GM21526 (cell line): ENCODE measurements around the gene CERK.

Source experiments
- ATAC-seq: cut with Tn5 transposase; IDR thresholded peaks from one replicate; pipeline ENCODE4 v1.9.1; 2021; ENCODE audit warnings: moderate library complexity; ENCODE audit not compliant: unreplicated experiment, low FRiP score

CERK gene

DNA sequence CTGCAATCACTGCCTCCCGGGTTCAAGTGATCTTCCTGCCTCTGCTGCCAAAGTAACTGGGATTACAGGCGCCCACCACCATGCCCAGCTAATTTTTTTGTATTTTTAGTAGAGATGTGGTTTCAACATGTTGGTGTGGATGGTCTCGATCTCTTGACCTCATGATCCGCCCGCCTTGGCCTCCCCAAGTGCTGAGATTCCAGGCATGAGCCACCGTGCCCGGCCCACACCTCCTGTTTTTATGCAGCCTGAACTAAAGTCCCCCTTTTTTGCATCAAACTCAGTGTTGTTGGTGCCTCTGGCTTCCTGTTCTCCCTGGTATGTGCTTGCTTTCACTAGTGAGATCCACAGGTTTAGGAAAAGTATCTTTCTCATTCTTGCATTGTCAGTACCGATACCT, 28.6 kb upstream of the CERK start:
- ATAC-seq, result no peak

DNA sequence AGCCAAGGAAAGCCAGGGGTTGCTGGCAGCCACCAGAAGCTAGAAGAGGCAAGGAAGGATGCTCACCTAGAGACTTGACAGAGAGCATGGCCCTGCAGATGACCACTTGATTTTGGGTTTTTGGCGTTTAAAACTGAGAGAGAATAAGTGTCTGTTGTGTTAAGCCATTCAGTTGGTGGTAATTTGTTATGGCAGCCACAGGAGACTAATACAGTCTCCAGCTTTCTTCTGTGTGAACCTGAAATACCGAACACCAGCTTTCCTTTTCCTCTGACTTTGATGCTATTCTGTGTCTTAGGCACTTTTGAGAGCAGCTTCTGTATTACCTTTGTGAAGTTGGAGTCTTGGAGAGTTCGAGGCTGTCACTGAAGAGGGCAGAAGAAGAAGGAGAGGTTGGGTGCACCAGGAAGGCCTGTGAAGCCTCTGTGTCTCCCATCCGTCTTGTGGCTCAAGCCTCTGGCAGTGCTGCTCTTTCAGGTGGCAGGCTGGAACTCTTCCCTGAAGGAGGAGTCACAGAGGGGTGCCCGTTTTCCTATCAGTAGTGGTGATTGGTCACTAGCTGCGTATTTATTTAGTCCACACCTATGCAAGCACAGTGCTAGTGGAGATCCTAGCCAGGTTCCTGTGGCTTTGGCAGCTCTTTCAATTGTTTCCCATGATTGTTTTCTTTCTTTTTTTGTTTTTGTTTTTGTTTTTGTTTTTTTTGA, 26.9 kb upstream of the CERK start:
- no peak for ATAC-seq

DNA sequence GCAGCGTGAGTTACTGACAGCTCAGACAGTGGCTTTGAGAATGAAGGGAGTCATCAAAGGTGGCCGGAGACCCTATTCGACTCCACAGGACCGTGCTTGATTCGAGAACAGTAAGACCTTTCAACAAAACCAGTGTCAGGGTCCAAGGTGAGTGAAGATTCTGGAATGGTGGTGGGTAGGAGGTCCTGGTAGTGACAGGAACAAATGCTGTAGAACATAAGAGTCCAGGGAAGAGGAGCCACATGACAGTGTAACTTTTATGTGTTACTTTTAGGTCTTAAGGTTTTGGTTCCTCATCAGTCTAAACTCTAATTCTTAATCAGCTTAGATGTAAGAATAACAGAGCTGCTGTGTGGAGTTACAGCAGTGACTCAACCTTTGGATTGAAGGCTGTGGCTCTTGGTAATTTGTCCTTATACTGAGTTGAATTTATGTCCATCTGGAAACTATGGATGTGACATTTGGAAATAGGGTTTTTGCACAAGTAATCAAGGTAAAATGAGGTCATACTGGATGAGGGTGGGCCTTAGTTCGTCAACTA, 26.2 kb upstream of the CERK start:
- no peak for ATAC-seq

DNA sequence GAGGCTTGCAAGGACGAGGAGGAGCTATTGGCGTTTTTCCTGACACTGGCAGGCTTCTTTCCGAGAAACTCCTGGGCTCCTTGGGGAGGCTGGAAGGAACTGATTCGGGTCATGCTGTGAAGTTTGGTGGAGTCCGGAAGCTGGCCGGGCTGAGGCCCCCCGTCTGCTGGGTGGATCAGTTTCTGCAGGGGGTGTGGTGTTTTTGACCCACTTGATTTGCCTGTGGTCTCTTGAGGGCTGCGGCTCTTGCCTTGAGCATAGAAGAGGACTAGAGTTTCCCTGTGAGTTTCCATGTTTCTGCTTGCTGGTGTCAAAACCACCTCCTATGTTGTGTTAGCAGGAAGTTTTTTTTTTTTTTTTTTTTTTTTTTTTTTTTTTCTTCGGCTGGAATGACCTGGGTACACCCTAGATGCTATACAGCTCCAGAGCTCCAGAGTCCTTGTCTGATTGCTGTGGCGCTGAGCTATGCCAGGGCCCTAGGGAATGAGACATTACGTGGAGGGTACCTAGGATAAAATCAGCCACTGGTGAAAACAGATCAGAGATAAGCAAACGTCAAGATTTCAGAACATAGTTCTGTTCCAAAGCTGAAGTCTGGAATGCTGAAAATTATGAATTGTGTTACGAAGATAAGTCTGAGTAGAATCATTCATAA, 25.1 kb upstream of the CERK start:
- no peak for ATAC-seq

DNA sequence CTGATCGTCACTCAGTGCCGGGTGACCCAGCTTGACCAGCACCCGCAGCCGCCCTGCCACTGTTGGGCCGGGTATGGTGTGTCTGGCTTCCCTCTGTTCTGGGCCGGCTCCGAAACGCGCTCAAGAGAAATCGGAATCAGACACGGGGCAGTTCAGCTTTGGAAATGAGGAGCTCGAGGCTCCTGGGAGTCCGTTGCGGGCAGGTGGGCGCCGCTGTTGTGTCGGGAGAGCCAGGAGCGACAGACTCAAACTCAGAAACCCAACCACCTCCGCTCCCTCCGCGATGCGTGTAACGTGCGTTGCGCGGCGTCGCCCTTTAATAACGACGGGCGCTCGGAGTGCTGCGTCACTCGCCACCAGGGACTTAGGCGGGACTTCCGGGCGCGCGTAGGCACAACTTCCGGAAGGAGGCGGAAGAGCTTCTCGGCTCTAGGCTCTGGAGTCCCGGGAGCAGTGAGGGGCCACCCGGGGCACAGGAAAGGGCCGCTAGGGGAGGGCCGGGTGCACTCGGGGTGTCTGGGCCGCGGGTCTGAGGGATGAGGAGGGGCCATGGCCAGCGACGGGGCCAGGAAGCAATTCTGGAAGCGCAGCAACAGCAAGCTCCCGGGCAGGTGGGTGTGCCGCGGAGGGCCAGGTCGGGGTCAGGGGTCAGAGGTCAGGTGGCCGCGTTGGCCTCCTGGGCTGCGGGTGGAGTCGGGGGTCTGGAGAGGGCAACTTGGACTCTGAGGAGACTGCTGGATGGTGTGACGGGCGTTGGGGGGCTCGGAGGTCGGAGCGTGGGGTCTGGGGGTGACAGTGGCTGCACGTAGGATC, 24.4 kb upstream of the CERK start, which contains the start of gene TBC1D22A:
TSS of gene TBC1D22A (plus strand) at position 413 of the 813 bp plus-strand sequence. CDS start at position 550, 137 bp downstream.
- peak; percentile 70 for ATAC-seq

DNA sequence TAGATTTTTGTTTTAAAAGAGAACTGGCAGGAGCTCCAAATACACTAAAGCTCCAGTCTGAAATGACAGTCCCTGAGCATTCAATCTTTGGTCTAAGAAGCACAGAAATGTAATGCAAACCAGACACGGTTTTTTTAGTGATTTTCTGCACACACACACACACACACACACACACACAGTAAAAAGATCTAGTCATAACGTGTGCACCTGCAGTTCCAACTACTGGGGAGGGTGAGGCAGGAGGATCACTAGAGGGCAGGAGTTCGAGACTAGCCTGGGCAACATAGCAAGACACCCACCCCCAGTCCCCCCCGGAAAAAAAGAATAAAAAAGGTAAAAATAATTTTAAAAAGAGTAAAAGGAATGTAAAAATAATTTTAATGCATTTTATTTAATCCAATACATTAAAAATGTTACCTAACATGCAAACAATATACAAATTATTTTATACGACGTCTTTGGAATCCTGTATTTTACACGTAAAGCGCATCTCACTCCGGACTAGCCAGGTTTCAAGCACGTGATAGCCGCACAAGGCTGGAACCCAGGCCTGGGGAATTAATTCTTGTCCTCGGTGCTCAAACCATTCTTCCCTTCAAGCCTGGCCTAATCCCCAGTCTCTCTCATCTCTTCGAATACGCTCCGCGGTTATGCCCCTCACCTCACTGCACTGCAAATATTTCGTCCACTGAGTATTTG, 23.6 kb upstream of the CERK start:
- no peak for ATAC-seq

DNA sequence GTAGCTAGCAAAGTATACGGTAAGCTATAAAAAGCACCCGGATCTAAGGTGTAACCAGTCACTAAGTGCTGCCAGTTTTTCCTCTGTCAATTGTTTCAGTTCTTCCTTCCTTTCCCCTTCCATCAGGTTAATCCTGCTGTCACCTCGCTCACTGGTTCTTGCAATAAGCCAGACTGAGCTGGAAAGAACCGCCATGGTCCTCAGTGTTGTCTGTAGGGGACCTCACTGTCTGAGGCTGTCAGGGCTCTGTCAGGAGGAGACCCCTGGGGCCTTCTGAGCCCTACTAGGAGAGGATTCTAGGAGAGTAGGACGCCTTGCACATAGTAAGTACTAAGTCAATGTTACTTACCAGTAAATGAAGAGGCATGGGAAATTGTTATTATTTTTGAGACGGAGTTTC, 23.0 kb upstream of the CERK start:
- no peak for ATAC-seq

DNA sequence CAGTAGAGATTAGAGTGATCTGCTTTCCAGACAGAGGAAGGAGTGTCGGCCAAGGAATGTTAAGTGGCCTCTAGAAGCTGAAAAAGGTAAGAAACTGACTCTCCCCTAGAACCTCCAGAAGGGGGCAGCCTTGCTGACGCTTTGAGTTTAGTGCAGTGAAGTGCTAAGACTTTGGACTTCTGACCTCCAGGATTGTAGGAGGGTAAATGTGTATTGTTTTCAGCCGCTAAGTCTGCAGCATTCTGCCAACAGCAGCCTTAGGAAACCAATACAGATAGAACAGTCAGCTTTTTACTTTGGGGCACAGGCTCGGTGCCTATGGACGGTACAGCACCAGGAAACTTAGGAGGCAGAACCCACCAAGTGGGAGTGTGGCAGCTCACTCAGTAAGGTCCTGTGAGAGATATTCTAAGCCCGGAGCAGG, 20.8 kb upstream of the CERK start:
- no peak for ATAC-seq

DNA sequence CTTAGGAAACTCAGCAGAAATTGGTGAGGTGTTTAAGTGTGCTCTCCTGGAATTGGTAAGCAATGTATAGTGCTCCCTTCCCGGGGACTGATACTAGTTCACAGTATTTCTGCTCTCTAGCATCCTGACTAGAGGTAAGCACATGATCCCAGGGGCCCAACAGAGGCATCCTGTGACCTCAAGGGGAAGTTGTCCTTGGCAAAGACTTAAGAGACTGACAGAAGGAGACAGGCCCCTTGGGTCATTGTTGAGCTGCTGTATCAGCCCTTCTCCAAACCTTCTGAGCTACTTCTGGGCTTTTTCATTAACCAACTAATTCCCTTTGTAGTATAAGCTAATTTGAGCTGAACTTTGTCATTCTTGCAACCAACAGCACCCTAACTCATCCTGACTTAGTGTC, 20.1 kb upstream of the CERK start:
- no peak for ATAC-seq

DNA sequence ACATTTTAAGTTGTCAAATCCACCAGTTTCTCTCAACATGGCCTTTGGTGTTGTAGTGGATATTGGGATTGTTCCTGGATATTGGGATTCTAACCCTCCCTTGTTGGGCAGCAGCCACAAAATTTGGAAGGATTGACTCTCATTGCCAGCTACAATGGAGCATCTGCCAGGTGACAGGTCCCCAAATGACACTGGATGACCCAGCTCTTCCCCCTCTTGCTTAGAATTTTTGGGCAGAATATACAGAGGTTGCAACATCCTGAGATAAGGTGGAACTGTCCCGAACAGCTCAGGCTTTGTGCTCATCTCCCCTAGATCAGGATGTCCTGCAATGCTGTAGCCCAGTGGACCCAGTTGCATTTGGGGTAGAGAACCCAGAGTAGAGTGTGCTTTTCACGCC, 19.1 kb upstream of the CERK start:
- ATAC-seq, result no peak

DNA sequence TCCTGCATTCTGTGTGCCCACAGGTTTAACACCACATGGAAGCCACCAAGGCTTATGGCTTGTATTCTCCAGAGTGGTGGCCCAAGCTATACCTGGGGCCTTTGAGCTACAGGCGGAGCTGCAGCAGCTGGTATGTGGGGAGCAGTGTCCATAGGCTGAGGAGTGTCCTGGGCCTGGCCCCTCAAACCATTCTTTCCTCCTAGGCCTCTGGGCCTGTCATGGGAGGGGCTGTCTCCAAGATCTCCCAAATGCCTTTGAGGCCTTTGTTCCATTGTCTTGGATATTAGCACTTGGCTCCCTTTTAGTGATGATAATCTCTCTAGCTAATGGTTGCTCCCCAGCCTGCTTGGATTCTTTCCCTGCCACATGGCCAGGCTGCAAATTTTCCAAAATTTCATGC, 18.0 kb upstream of the CERK start:
- no peak for ATAC-seq

DNA sequence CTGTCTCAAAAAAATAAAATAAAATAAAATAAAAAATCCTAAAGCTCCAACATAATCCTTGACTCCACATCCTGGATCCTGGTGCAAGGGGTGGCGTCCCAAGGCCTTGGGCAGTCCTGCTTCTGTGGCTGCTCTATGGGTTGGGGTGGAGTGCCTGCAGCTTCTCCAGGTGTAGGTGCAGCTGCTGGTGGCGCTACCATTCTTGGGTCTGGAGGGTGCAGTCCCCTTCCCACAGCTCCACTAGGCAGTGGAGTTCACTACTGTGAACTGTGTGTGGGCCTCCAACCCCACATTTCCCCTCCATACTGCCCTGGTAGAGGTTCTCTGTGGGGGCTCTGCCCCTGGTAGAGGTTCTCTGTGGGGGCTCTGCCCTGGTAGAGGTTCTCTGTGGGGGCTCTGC, 17.5 kb upstream of the CERK start:
- ATAC-seq, result no peak

DNA sequence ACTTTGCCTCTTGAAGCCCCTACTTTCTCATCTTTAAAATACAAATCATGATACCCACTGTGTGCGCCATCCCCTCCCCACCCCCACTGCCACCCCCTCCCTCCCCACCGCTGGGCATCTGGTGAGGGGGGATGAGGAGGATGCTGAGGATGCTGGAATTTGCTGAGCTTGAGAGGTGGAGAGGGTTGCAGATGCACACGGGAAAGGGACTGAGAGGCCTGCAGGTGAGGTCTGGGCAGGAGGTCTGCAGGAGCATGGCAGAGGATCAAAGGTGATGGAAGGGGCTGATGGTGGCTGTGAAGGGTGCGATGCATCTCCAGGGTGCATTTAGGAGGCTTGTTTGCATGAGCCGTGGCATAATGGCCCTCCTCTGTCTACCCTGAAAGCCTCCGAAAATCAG, 16.8 kb upstream of the CERK start:
- no peak for ATAC-seq

DNA sequence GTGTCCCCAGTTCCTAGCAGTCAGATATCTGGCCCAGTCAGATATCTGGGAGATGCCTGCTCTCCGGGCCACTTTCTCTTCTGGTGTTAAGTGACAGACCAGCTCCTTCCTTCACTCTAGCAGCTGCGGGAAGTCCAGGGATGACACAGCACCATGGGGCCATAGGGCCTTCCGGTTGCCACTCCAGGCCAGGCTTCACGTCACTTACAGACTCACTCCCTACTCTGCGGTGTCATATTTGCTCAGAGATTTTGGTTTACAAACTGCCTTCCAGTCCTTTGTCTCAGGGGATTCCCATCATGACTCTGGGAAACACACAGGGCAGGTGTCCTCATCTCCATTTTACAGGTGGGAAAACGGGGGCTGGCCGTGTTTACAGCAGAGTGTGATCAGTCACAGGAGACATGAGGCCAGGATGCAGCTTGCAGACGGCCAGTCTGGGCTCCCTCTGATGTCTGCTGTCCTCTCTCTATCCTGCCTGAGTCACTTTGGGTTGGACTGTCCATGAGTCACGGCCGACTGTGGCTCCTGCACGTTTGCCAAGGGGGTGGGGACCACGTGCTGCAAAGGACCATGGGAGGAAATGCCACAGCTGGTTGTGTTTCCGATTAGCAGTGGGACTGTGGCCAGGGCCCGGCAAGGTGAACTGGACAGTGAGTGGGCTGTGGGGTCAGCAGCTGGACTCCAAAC, 16.2 kb upstream of the CERK start:
- ATAC-seq, result no peak

DNA sequence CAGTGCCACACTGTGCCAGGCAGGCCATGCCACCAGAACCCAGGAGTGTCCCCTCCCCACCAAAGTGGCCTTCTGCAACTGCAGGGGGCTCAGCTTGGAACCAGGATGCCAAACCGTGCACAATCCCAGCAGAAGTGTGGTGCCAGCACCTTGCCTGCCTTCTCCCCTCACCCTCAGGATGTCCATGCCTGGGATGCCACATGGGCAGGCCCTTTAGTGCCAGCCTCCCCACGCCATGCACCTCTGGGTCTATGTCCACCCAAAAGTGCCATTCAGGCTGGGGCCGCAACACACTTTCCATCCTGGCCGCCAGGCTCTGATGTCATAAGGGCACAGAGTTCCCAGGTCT, 15.7 kb upstream of the CERK start:
- no peak for ATAC-seq

DNA sequence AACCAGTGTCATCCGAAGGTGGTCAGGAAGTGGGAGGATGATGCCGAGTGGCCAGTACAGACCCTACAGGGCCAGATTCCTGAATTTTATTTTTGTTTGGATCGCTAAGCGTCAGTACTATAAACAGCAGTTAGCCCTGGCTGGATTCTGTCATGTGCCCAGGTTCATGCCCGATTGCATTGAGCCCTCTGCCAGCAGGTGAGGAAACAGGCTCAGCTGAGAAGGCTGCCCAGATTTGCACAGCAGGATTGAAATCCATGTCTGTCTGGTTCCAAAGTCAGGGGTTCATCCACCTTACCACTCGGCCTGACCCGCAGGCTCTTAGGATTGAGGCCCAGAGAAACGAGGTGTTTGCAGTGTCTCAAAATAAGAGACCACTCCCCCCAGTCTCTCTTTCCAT, 15.3 kb upstream of the CERK start:
- no peak for ATAC-seq

DNA sequence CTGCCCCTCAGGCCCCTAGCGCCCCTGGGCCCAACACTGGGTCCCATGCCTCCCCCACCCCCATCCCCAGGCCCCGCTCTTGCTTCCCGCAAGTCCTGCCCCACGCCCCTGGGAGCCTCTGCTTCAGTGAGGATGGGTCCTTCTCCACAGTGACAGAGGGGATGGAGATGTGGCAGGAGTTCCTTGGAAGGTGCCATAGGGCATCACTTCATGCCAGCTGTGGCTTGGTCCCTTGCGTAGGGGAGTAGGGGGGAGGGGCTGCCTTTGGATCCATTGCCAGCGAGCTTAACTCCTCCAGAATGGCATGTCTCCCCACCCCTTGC, 14.9 kb upstream of the CERK start:
- no peak for ATAC-seq

DNA sequence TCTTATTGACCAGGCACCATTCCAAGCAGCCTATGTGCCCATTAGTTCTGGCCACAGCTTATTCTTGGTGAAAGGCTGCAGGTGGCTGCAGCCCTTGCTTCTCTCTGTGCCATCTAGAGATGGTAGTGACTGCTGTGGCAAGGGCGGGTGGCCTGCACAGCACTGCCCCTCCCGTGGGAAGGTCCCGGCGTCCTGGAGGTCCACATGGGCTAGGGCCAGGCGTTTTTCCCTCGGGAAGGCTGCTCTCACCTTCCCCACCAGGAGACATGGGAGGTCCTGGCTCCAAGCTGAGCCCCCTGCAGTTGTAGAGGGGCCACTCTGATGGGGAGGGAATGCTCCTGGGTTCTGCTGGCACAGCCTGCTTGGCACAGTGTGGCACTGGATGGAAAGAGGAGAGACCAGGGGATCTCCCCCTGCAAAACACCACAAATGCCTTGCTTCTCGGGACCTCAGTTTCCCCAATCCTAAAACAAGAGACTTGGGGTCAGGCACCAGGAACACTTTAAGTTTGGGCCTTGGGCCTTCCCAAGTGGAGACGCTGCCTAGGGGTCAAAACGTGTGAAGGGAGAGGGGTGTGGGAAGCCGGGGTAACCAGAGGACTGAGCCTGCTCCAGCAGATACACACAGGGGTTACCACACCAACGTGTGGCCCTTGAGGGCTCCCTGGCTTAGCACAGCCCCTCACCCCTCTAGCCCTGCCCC, 14.4 kb upstream of the CERK start:
- ATAC-seq, result no peak

DNA sequence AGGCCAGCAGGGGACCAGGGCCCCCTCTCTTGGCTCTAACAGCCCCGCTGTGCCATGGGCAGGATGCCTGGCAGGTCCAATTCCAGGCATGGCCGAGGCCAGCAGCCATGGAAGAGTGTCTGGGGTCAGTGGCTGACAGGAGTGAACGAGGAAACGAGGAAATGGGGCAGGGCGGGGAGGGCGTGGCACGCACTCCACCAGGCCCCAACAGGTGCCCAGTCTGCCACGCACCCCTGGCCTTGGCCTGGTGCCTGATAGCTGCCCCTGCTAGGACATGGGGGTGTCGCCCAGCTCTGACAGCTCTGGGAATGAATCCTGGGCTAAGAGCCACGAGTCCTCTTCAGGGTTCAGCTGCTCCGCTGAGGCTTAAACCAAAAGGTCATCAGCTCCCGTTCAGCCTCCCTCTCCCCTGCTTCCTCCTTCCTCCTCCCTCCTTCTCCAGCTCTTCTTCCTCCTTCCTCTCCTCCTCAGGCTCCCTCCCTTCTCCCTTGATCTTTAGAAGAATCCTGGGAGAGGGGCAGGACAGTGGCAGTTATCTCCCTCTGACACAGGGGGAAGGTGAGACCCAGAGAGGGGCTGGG, 12.9 kb upstream of the CERK start:
- no peak for ATAC-seq

DNA sequence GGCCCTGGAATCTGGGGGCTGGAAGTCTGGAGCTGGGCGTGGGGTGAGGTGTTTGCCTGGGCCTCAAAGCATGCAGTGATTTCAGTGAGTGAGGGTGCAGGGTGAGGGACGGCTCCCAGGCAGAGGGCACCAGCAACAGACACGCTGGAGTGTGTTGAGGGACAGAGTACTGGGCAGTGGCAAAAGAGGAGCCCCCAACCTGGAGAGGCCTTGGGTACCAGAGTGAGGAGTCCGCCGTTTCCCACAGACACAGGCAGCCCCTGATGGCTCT, 12.4 kb upstream of the CERK start:
- no peak for ATAC-seq
